ENCODE results near the gene CNTROB.

Gene CNTROB

DNA sequence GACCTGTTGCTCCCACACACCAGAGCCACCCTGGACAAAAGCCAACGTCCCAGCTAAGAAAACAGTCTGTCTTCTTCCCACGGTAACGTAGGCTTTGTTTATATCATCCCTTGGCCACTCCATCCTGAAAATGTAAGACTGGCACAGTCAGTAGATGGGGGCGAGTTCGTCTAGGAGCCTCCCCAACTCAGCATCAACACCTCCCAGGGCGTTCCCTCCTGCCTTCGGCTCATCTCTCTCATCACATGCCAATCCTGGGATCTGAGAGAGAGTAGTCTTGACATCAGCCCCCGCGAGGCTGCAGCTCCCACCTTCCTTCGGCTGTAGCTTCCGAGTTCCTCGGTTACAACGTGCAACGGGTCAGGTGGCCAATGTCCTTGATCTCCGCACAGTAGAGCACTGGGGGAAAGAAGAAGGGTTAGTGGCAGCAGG lies 16.8 kb upstream of the CNTROB start:
- no peaks in the 10 kb centered on the region for H3K27me3 ChIP-seq (ENCODE audit: control insufficient read depth, insufficient read depth, low read length)
- peaks cover 17% of the 10 kb centered on the region for H3K4me1 ChIP-seq (ENCODE audit: control insufficient read depth, insufficient read depth, low read length)
- peak overlapping the region; percentile 97 for H3K27ac ChIP-seq (ENCODE audit: low read depth, low read length)
- peaks cover 9% of the 10 kb centered on the region for H3K36me3 ChIP-seq (ENCODE audit: control insufficient read depth, insufficient read depth, low read length)
- peak overlapping the region; percentile 52 for H3K9ac ChIP-seq (ENCODE audit: low read length)
- peak overlapping the region; percentile 89 for H3K4me3 ChIP-seq (ENCODE audit: low read length)

DNA sequence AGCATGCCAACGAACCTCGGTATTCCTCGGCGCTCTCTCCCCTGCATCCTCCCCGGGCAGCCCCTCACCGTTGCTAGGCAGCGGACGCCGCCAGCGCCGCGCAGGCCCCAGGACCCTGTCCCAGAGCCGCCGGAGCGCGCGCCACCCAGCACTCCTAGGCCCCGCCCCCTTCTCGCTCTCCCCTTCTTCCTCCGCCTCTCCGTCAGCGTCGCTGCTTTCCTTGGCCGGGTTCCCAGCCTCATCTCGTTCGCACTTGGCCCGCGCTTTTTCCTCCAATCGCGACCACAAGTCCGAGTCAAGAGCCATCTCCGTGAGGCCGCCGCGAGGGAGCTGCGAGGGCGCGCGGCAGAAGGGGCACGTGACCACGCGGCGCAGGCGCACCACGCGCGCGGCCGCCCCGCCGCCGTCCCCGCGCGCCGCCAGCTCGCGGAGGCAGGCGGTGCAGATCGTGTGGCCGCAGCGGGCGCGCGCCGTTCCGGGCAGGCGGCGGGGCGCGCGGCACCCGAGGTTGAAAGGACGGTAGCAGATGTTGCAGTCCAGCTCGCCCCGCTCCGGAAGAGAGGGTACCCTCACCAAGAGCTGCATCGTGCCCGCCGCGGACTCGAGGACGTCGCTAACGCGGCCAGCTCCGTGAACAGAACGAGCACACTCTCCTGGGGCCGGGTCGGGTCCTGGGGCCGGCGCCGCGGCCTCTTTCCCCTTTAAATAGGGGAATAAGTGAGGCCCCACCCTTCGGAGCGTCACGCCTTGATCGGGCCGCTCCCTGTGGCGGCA lies 16.2 kb upstream of the CNTROB start, which contains the start of gene RNF227:
Gene RNF227, minus strand, starts transcription at position 679 of the 774 bp plus-strand sequence. Its CDS starts 94 bp downstream, at position 585.
- no peaks in the 10 kb centered on the region for H3K27me3 ChIP-seq (ENCODE audit: control insufficient read depth, insufficient read depth, low read length)
- H3K4me3 ChIP-seq (ENCODE audit: low read length): peak within 1 kb of the TSS; percentile 89
- H3K9ac ChIP-seq (ENCODE audit: low read length): peak within 1 kb of the TSS; percentile 77
- H3K36me3 ChIP-seq (ENCODE audit: control insufficient read depth, insufficient read depth, low read length): peaks cover 8% of the 10 kb centered on the region
- peaks cover 17% of the 10 kb centered on the region for H3K4me1 ChIP-seq (ENCODE audit: control insufficient read depth, insufficient read depth, low read length)
- H3K27ac ChIP-seq (ENCODE audit: low read depth, low read length): peak within 1 kb of the TSS; percentile 97

GRCh38 chr17:7916385-7916682 lies 15.7 kb upstream of the CNTROB start:
- Histone ChIP-seq H3K27me3 (ENCODE audit: control insufficient read depth, insufficient read depth, low read length) (no peaks in the 10 kb centered on the region), H3K4me3 (ENCODE audit: low read length) (peak overlapping the region; percentile 89), H3K9ac (ENCODE audit: low read length) (peak overlapping the region; percentile 77), H3K36me3 (ENCODE audit: control insufficient read depth, insufficient read depth, low read length) (peaks cover 2% of the 10 kb centered on the region), H3K27ac (ENCODE audit: low read depth, low read length) (peak overlapping the region; percentile 97), H3K4me1 (ENCODE audit: control insufficient read depth, insufficient read depth, low read length) (peaks cover 17% of the 10 kb centered on the region)

- Histone ChIP-seq H3K27ac (ENCODE audit: low read depth, low read length) (peak overlapping the region; percentile 97), H3K4me1 (ENCODE audit: control insufficient read depth, insufficient read depth, low read length) (peaks cover 17% of the 10 kb centered on the region)
These were observed 15.2 kb upstream of the CNTROB start for GRCh38 chr17:7916808-7917207.

GRCh38 chr17:7922269-7922844 lies 9.6 kb upstream of the CNTROB start:
- Histone ChIP-seq H3K27ac (ENCODE audit: low read depth, low read length) (no peak overlapping the region), H3K4me1 (ENCODE audit: control insufficient read depth, insufficient read depth, low read length) (no peaks in the 10 kb centered on the region), H3K36me3 (ENCODE audit: control insufficient read depth, insufficient read depth, low read length) (no peaks in the 10 kb centered on the region), H3K27me3 (ENCODE audit: control insufficient read depth, insufficient read depth, low read length) (no peaks in the 10 kb centered on the region), H3K9ac (ENCODE audit: low read length) (peak overlapping the region; percentile 7), H3K4me3 (ENCODE audit: low read length) (peak overlapping the region; percentile 67)

More at GRCh38 chr17:7916808-7917207, 15.2 kb upstream of the CNTROB start:
- Histone ChIP-seq H3K36me3 (ENCODE audit: control insufficient read depth, insufficient read depth, low read length) (no peaks in the 10 kb centered on the region), H3K9ac (ENCODE audit: low read length) (no peak overlapping the region), H3K4me3 (ENCODE audit: low read length) (peak overlapping the region; percentile 89), H3K27me3 (ENCODE audit: control insufficient read depth, insufficient read depth, low read length) (no peaks in the 10 kb centered on the region)

GRCh38 chr17:7922845-7923628 lies 9.0 kb upstream of the CNTROB start:
- no peaks in the 10 kb centered on the region for H3K4me1 ChIP-seq (ENCODE audit: control insufficient read depth, insufficient read depth, low read length)
- peak overlapping the region; percentile 67 for H3K4me3 ChIP-seq (ENCODE audit: low read length)
- no peak overlapping the region for H3K27ac ChIP-seq (ENCODE audit: low read depth, low read length)
- no peaks in the 10 kb centered on the region for H3K36me3 ChIP-seq (ENCODE audit: control insufficient read depth, insufficient read depth, low read length)
- H3K9ac ChIP-seq (ENCODE audit: low read length): peak overlapping the region; percentile 32
- no peaks in the 10 kb centered on the region for H3K27me3 ChIP-seq (ENCODE audit: control insufficient read depth, insufficient read depth, low read length)

- Histone ChIP-seq H3K4me1 (ENCODE audit: control insufficient read depth, insufficient read depth, low read length) (no peaks in the 10 kb centered on the region), H3K9ac (ENCODE audit: low read length) (no peak overlapping the region), H3K4me3 (ENCODE audit: low read length) (no peak overlapping the region), H3K36me3 (ENCODE audit: control insufficient read depth, insufficient read depth, low read length) (no peaks in the 10 kb centered on the region), H3K27ac (ENCODE audit: low read depth, low read length) (no peak overlapping the region), H3K27me3 (ENCODE audit: control insufficient read depth, insufficient read depth, low read length) (no peaks in the 10 kb centered on the region)
These were observed 4.4 kb upstream of the CNTROB start for GRCh38 chr17:7927596-7927995.

GRCh38 chr17:7929158-7930023 lies 2.6 kb upstream of the CNTROB start, which contains the start of gene KCNAB3:
Gene KCNAB3, minus strand, starts transcription at chr17:7929856. Its CDS starts 421 bp downstream, at chr17:7929435.
- no peak within 1 kb of the TSS for H3K9ac ChIP-seq (ENCODE audit: low read length)
- no peak within 1 kb of the TSS for H3K4me3 ChIP-seq (ENCODE audit: low read length)
- H3K27me3 ChIP-seq (ENCODE audit: control insufficient read depth, insufficient read depth, low read length): no peaks in the 10 kb centered on the region
- H3K27ac ChIP-seq (ENCODE audit: low read depth, low read length): no peak within 1 kb of the TSS
- H3K36me3 ChIP-seq (ENCODE audit: control insufficient read depth, insufficient read depth, low read length): no peaks in the 10 kb centered on the region
- H3K4me1 ChIP-seq (ENCODE audit: control insufficient read depth, insufficient read depth, low read length): peaks cover 10% of the 10 kb centered on the region

DNA sequence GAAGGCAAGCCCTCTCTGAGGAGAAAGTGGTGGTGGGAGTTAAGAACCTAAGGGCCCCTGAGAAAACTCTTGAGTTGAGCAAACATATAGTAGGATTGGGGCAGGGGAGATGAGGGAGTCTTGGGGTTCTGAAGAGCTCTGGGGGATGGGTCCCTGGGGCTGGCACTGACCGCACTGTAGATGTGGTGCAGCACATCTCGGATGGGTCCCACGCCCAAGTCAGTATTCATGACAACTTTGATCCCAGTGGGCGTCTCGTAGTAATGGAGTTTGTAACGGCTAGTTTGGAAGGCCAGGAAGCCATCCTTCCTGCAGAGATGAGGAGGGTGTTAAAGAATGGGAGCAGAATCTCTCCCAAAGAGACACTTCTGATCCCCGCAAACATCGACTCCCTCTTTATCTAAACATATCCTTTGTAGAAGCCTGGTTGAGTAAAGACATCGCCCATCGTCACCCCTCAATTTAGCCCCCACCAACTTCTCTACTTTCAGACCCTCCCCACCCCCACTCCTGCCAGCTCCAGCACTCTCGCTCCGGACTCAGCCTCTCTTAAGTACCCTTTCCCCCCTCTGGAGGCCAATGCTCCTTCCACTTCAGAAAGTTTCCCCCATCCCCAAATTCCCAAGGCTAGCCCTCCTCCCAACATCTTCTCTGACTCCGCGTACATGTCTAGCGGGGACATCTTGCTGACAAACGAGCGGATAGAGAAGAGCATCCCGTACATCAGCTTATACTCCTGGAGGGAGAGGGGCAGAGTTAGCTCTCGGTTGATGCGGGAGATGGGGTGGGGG lies 970 bp upstream of the CNTROB start:
- no peak overlapping the region for H3K27ac ChIP-seq (ENCODE audit: low read depth, low read length)

DNA sequence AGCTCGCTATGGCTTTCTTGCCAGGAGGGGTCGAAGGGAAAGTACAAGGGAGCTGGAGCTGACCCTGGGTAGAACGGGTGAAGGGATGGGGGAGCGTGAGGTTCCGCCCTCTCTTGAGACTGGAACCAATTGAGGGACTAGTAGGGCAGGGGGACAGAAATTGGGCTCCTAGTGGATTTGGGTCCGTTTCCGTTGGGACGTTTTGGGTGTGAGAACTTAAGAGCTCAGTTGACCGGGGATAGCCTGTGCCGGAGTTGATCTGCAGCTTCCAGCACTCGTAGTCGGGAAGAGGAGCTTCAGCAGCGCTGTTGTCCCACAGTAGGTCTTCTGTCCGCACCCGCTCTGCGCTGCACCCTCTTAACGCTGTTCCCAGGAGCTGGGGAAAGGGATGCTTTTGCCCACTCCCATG lies 481 bp downstream of the CNTROB start:
- peaks cover 3% of the 10 kb centered on the region for H3K36me3 ChIP-seq (ENCODE audit: control insufficient read depth, insufficient read depth, low read length)
- H3K27ac ChIP-seq (ENCODE audit: low read depth, low read length): peak overlapping the region; percentile 78
- H3K4me3 ChIP-seq (ENCODE audit: low read length): peak overlapping the region; percentile 92
- no peaks in the 10 kb centered on the region for H3K27me3 ChIP-seq (ENCODE audit: control insufficient read depth, insufficient read depth, low read length)
- H3K4me1 ChIP-seq (ENCODE audit: control insufficient read depth, insufficient read depth, low read length): peaks cover 10% of the 10 kb centered on the region
- H3K9ac ChIP-seq (ENCODE audit: low read length): peak overlapping the region; percentile 95

More for the DNA sequence above, 970 bp upstream of the CNTROB start:
- Histone ChIP-seq H3K4me1 (ENCODE audit: control insufficient read depth, insufficient read depth, low read length) (peaks cover 10% of the 10 kb centered on the region), H3K4me3 (ENCODE audit: low read length) (peak overlapping the region; percentile 91), H3K9ac (ENCODE audit: low read length) (no peak overlapping the region), H3K36me3 (ENCODE audit: control insufficient read depth, insufficient read depth, low read length) (no peaks in the 10 kb centered on the region), H3K27me3 (ENCODE audit: control insufficient read depth, insufficient read depth, low read length) (no peaks in the 10 kb centered on the region)

DNA sequence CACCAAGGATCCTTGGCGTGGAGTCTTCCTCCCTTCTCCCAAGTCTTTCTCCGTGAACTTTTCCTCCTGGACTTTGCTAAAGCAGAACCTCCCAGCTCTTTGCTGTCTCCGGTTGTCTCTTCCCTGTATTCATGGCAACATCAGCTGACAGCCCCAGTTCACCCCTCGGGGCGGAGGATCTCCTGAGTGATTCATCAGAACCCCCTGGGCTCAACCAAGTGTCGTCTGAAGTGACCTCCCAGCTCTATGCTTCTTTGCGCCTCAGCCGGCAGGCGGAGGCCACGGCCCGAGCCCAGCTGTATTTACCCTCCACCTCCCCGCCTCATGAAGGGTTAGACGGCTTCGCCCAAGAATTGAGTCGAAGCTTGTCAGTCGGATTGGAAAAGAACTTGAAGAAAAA lies 943 bp downstream of the CNTROB start:
- H3K36me3 ChIP-seq (ENCODE audit: control insufficient read depth, insufficient read depth, low read length): peaks cover 3% of the 10 kb centered on the region

More for the DNA sequence above, 943 bp downstream of the CNTROB start:
- Histone ChIP-seq H3K4me3 (ENCODE audit: low read length) (peak overlapping the region; percentile 92), H3K4me1 (ENCODE audit: control insufficient read depth, insufficient read depth, low read length) (peaks cover 10% of the 10 kb centered on the region), H3K27ac (ENCODE audit: low read depth, low read length) (no peak overlapping the region), H3K27me3 (ENCODE audit: control insufficient read depth, insufficient read depth, low read length) (no peaks in the 10 kb centered on the region), H3K9ac (ENCODE audit: low read length) (peak overlapping the region; percentile 50)
